ENCODE results near the gene DUS4L. TPM values are rescaled to one million over a fixed set of nuclear protein-coding genes. Genes with fewer than 3 reads are reported as not detected.

Gene DUS4L
- total RNA-seq, 2 donors from 2014 or later, result 13.2 to 18.0 TPM

- Histone ChIP-seq H3K36me3 (ENCODE audit: control insufficient read depth, insufficient read depth, low read length) (peaks cover 24% of the 10 kb centered on the region), H3K9me3 (ENCODE audit: control insufficient read depth, low read length) (no peaks in the 10 kb centered on the region), H3K27me3 (ENCODE audit: control insufficient read depth, insufficient read depth, low read length, poor library complexity, severe bottlenecking) (no peaks in the 10 kb centered on the region), H3K9ac (ENCODE audit: extremely low read depth, low read length, poor library complexity, severe bottlenecking) (no peak overlapping the region), H3K27ac (ENCODE audit: low read depth, low read length) (no peak overlapping the region), H3K4me1 (ENCODE audit: control insufficient read depth, insufficient read depth, low read length) (no peaks in the 10 kb centered on the region), H3K4me3 (ENCODE audit: low read length) (no peak overlapping the region)
- Mint-ChIP-seq H3K27ac (no peak overlapping the region), H3K4me1 (no peaks in the 10 kb centered on the region), H3K27me3 (ENCODE audit: insufficient read depth) (no peaks in the 10 kb centered on the region), H3K36me3 (ENCODE audit: low read depth) (no peaks in the 10 kb centered on the region), H3K4me3 (no peak overlapping the region), H3K9me3 (no peaks in the 10 kb centered on the region)
- WGBS, 2 experiments (ENCODE audit: insufficient coverage in 1 of 2, insufficient read length in 1 of 2), result 83 to 91% methylated on average over 1 to 2 of the region's 2 CpGs
- DNase-seq, result no peak
- TF ChIP-seq CTCF (conservative IDR thresholded peaks at IDR 0.05), result no peak
Measured at GRCh38 chr7:107622894-107623293, 59.1 kb downstream of the DUS4L start.

GRCh38 chr7:107627002-107627401 lies 63.2 kb downstream of the DUS4L start:
- WGBS, 2 experiments (ENCODE audit: insufficient coverage in 1 of 2, insufficient read length in 1 of 2), result 90 to 96% methylated on average over 3 to 4 of the region's 4 CpGs
- Histone ChIP-seq H3K9me3 (ENCODE audit: control insufficient read depth, low read length) (no peaks in the 10 kb centered on the region), H3K4me3 (ENCODE audit: low read length) (no peak overlapping the region), H3K27me3 (ENCODE audit: control insufficient read depth, insufficient read depth, low read length, poor library complexity, severe bottlenecking) (no peaks in the 10 kb centered on the region), H3K9ac (ENCODE audit: extremely low read depth, low read length, poor library complexity, severe bottlenecking) (no peak overlapping the region), H3K36me3 (ENCODE audit: control insufficient read depth, insufficient read depth, low read length) (peaks cover 9% of the 10 kb centered on the region), H3K4me1 (ENCODE audit: control insufficient read depth, insufficient read depth, low read length) (no peaks in the 10 kb centered on the region), H3K27ac (ENCODE audit: low read depth, low read length) (no peak overlapping the region)
- TF ChIP-seq CTCF (conservative IDR thresholded peaks at IDR 0.05), result no peak
- no peaks in the 10 kb centered on the region for H3K9me3 Mint-ChIP-seq
- no peak overlapping the region for H3K27ac Mint-ChIP-seq
- DNase-seq, result no peak
- no peaks in the 10 kb centered on the region for H3K36me3 Mint-ChIP-seq (ENCODE audit: low read depth)
- no peak overlapping the region for H3K4me3 Mint-ChIP-seq
- no peaks in the 10 kb centered on the region for H3K27me3 Mint-ChIP-seq (ENCODE audit: insufficient read depth)
- peaks cover 2% of the 10 kb centered on the region for H3K4me1 Mint-ChIP-seq

Other genes with a start within 250 kb of the DUS4L start
- not detected for gene GPR22, start 93.9 kb upstream of the DUS4L start, total RNA-seq
- 10 to 100 TPM; 25.5 to 34.7 TPM for gene COG5, start 51 bp upstream of the DUS4L start, total RNA-seq
- 10 to 100 TPM; 39.5 to 46.0 TPM for gene BCAP29, start 16.3 kb downstream of the DUS4L start, total RNA-seq
- under 1 TPM in 1 of 2 donors, not detected in 1; 0.42 TPM for gene SLC26A4, start 96.9 kb downstream of the DUS4L start, total RNA-seq
- 10 to 100 TPM; 33.3 to 34.7 TPM for gene CBLL1, start 180.2 kb downstream of the DUS4L start, total RNA-seq
- gene SLC26A3, start 239.3 kb downstream of the DUS4L start, total RNA-seq, result not detected